Measurements from ENCODE around the gene UGGT2. TPM values are rescaled to one million over a fixed set of nuclear protein-coding genes. Genes with fewer than 3 reads are reported as not detected.

The UGGT2 gene
- total RNA-seq, 1 experiment from 2014 or later = 34.5 TPM

DNA sequence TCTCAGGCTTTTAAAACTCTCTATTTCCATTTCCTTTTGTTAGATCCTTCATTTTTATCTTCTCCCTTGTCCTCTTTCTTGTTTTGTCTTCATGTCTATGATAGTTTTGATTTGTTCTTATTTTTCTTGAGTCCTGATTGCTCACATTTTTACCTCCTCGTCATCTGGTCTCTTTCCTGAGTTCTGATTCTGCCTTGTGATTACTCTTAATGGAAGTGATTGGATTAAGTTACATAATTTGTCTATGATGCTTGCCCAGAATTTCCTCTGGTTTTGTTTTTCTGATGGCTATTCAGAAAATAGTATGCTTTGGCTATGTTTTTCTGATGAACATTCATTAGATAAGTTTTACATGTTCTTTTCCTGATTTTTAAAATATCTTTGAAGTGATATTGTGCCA is 273.7 kb downstream of the UGGT2 start:
- Histone ChIP-seq H3K4ac (ENCODE audit: low read depth, low read length) (no peak overlapping the region), H3K9me3 (ENCODE audit: control insufficient read depth, low read depth, low read length) (no peaks in the 10 kb centered on the region), H3K14ac (ENCODE audit: insufficient read depth, low read length) (no peak overlapping the region), H3K18ac (ENCODE audit: insufficient read length, low read depth, low read length) (no peak overlapping the region), H3K23me2 (ENCODE audit: insufficient read length, low read depth, low read length, poor library complexity, severe bottlenecking) (no peaks in the 10 kb centered on the region), H4K20me1 (ENCODE audit: control insufficient read depth, insufficient read depth, insufficient read length) (no peaks in the 10 kb centered on the region), H2BK15ac (ENCODE audit: low read depth, low read length) (no peak overlapping the region), H3K4me2 (ENCODE audit: insufficient read depth, insufficient read length, low read length) (no peak overlapping the region), H4K8ac (replicated peaks; ENCODE audit: insufficient read length, low read depth, low read length) (no peak overlapping the region), H2BK20ac (ENCODE audit: low read depth, low read length, poor library complexity, severe bottlenecking) (no peak overlapping the region), H4K5ac (ENCODE audit: insufficient read length, low read depth, low read length) (no peak overlapping the region), H3T11ph (ENCODE audit: low read length) (no peak overlapping the region), H3K79me2 (ENCODE audit: insufficient read depth, low read length) (no peaks in the 10 kb centered on the region), H3K23ac (ENCODE audit: insufficient read length, low read depth, low read length) (no peak overlapping the region), H2AFZ (ENCODE audit: low read length) (no peak overlapping the region), H2BK120ac (ENCODE audit: low read depth, low read length, poor library complexity, severe bottlenecking) (no peak overlapping the region), H3K4me1 (ENCODE audit: insufficient read depth, low read length) (no peaks in the 10 kb centered on the region), H3K27ac (ENCODE audit: insufficient read length, low read depth, low read length) (no peak overlapping the region), H3K56ac (ENCODE audit: insufficient read length, low read depth, low read length) (no peak overlapping the region), H3K27me3 (ENCODE audit: insufficient read depth, low read length) (no peaks in the 10 kb centered on the region), H3K79me1 (ENCODE audit: insufficient read depth, low read depth, low read length, poor library complexity, severe bottlenecking) (no peaks in the 10 kb centered on the region), H2BK12ac (ENCODE audit: insufficient read length, low read depth, low read length) (no peak overlapping the region), H4K91ac (ENCODE audit: insufficient read length, low read depth, low read length) (no peak overlapping the region), H3K9ac (ENCODE audit: extremely low read depth, insufficient read length, low read length) (no peak overlapping the region), H2AK5ac (ENCODE audit: insufficient read length, low read length) (no peak overlapping the region), H2BK5ac (ENCODE audit: insufficient read length, low read length) (no peak overlapping the region)
- H3K4me3 Mint-ChIP-seq = no peak overlapping the region
- DNase-seq = no peak
- H3K9me3 Mint-ChIP-seq = no peaks in the 10 kb centered on the region
- no CpG with 5 or more reads among the region's 1 CpG for WGBS (ENCODE audit: extremely low coverage, insufficient read length, low lambda C conversion rate)
- peaks cover 0 to 4% of the 10 kb centered on the region in 2 experiments; a peak in 1 of 4 replicates for H3K4me1 Mint-ChIP-seq
- TF ChIP-seq, protein P1, sequence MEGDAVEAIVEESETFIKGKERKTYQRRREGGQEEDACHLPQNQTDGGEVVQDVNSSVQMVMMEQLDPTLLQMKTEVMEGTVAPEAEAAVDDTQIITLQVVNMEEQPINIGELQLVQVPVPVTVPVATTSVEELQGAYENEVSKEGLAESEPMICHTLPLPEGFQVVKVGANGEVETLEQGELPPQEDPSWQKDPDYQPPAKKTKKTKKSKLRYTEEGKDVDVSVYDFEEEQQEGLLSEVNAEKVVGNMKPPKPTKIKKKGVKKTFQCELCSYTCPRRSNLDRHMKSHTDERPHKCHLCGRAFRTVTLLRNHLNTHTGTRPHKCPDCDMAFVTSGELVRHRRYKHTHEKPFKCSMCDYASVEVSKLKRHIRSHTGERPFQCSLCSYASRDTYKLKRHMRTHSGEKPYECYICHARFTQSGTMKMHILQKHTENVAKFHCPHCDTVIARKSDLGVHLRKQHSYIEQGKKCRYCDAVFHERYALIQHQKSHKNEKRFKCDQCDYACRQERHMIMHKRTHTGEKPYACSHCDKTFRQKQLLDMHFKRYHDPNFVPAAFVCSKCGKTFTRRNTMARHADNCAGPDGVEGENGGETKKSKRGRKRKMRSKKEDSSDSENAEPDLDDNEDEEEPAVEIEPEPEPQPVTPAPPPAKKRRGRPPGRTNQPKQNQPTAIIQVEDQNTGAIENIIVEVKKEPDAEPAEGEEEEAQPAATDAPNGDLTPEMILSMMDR (conservative IDR thresholded peaks at IDR 0.05) = no peak
- H3K27me3 Mint-ChIP-seq (ENCODE audit: low read depth) = no peaks in the 10 kb centered on the region
- peaks cover 0 to 10% (median 3%) of the 10 kb centered on the region in 3 experiments; a peak in 5 of 7 replicates for H3K36me3 Mint-ChIP-seq (ENCODE audit: insufficient read depth in 1 of 3, low read depth in 3 of 3)
- H3K27ac Mint-ChIP-seq = no peak overlapping the region
